Endothelial cell of umbilical vein (primary cell): ENCODE data around the gene ATRNL1. TPM values are rescaled to one million over a fixed set of nuclear protein-coding genes. Genes with fewer than 3 reads are reported as not detected.

Experiments used
- BruUV-seq: library from RNA; stranded (reverse); fragments of 400-500 nt; replicated peaks from 2 replicates; lab custom pipeline; 2021; lab: Mats Ljungman, UMichigan
- CTCF ChIA-PET: fragments of 300-600, 350-600 bp; sonication (Branson Sonifier 250); formaldehyde crosslinking; loops from one replicate; lab custom pipeline; 2021; ENCODE audit warnings: antibody characterized with exemption, inconsistent platforms; lab: Charles Lee
- POLR2A ChIA-PET: fragments of 300-600, 350-600 bp; sonication (Branson Sonifier 250); formaldehyde crosslinking; loops from one replicate; lab custom pipeline; 2021; ENCODE audit warnings: antibody characterized with exemption, inconsistent platforms; lab: Charles Lee
- DNase-seq: peaks from one replicate; pipeline ENCODE4 v3.0.0-alpha.2; 2011; ENCODE audit warnings: low read depth, low spot score
- FAIRE-seq: peaks from 2 replicates; lab custom pipeline; 2011; peaks lifted over from hg19 to GRCh38; lab: Jason Lieb, UNC
- H2AFZ ChIP-seq: 2 replicates; pipeline ENCODE4 v1.6.0; 2012; ENCODE audit warnings: low read depth, low read length, control low read depth, inconsistent platforms
- H3K27ac ChIP-seq: 2 replicates; pipeline ENCODE4 v1.5.1; 2011; ENCODE audit warnings: low read depth, mild to moderate bottlenecking, control low read depth, low read length, moderate library complexity; ENCODE audit not compliant: insufficient read depth
- H3K27me3 ChIP-seq, 2 experiments: 2 replicates each; pipeline versions ENCODE4 v1.6.0 to v1.6.1; 2011; ENCODE audit warnings: low read length in 2 of 2, mixed read lengths in 1 of 2; ENCODE audit not compliant: control insufficient read depth in 2 of 2, insufficient read depth in 2 of 2
- H3K36me3 ChIP-seq, 2 experiments: 2 replicates in 1 of 2; 3 replicates in 1 of 2; pipeline ENCODE4 v1.5.1; 2011; ENCODE audit warnings: low read length in 2 of 2, mild to moderate bottlenecking in 1 of 2, moderate library complexity in 1 of 2; ENCODE audit not compliant: control insufficient read depth in 2 of 2, insufficient read depth in 2 of 2; ENCODE audit errors: extremely low read depth in 1 of 2
- H3K4me1 ChIP-seq: 3 replicates; pipeline ENCODE4 v1.5.1; 2011; ENCODE audit warnings: mild to moderate bottlenecking, low read length; ENCODE audit not compliant: control insufficient read depth, insufficient read depth; ENCODE audit errors: extremely low read depth
- H3K4me2 ChIP-seq: 2 replicates; pipeline ENCODE4 v1.6.1; 2011; ENCODE audit warnings: low read length, control low read depth, mixed read lengths; ENCODE audit not compliant: insufficient read depth
- H3K4me3 ChIP-seq, 3 experiments: fragments of 200-600 bp in 1 of 3; sonication (generic), shearing (Covaris generic) in 1 of 3; replicated peaks in 1 of 3; 2 replicates each; pipeline ENCODE4 v1.5.1; 2011 to 2016; ENCODE audit warnings: control low read depth in 3 of 3, low read length in 3 of 3, mild to moderate bottlenecking in 2 of 3, inconsistent platforms in 1 of 3, low read depth in 1 of 3, moderate library complexity in 1 of 3; ENCODE audit not compliant: insufficient read depth in 1 of 3
- H3K79me2 ChIP-seq: 2 replicates; pipeline ENCODE4 v1.6.0; 2012; ENCODE audit warnings: low read length, inconsistent platforms; ENCODE audit not compliant: control insufficient read depth, insufficient read depth
- H3K9ac ChIP-seq: replicated peaks from 2 replicates; pipeline ENCODE3; 2011; ENCODE audit warnings: low read length, control low read depth; ENCODE audit not compliant: insufficient read depth; ENCODE audit errors: extremely low read depth
- H3K9me1 ChIP-seq: replicated peaks from 3 replicates; pipeline ENCODE4 v1.6.0; 2011; ENCODE audit warnings: mild to moderate bottlenecking, low read length; ENCODE audit not compliant: control insufficient read depth, insufficient read depth; ENCODE audit errors: extremely low read depth
- H3K9me3 ChIP-seq: replicated peaks from 2 replicates; pipeline ENCODE4 v1.5.1; 2012; ENCODE audit warnings: low read length, inconsistent platforms; ENCODE audit not compliant: control insufficient read depth, insufficient read depth
- H4K20me1 ChIP-seq: replicated peaks from 2 replicates; pipeline ENCODE3; 2011; ENCODE audit warnings: mild to moderate bottlenecking, low read length; ENCODE audit not compliant: control insufficient read depth, insufficient read depth; ENCODE audit errors: extremely low read depth
- EZH2 ChIP-seq: IDR thresholded peaks from 2 replicates; pipeline ENCODE4 v1.6.1; 2012; ENCODE audit warnings: borderline replicate concordance, low read depth, mild to moderate bottlenecking, moderate library complexity, low read length, inconsistent platforms; ENCODE audit not compliant: severe bottlenecking
- FOS ChIP-seq: IDR thresholded peaks from 2 replicates; pipeline ENCODE4 v1.6.1; 2011; ENCODE audit warnings: mild to moderate bottlenecking, low read length, moderate library complexity, borderline replicate concordance; ENCODE audit not compliant: insufficient read depth
- GATA2 ChIP-seq: IDR thresholded peaks from 2 replicates; pipeline ENCODE4 v1.7.0; 2011; ENCODE audit warnings: low read depth, mild to moderate bottlenecking, moderate library complexity, mixed read lengths, low read length; ENCODE audit not compliant: insufficient read length, insufficient read depth
- JUN ChIP-seq: IDR thresholded peaks from 2 replicates; pipeline ENCODE4 v1.6.1; 2011; ENCODE audit warnings: borderline replicate concordance, low read depth; ENCODE audit not compliant: insufficient read length, insufficient read depth
- MYC ChIP-seq: IDR thresholded peaks from one replicate; pipeline ENCODE4 v1.6.1; 2011; ENCODE audit warnings: mild to moderate bottlenecking, low read depth, low read length
- POLR2A ChIP-seq: IDR thresholded peaks from 2 replicates; pipeline ENCODE4 v1.6.1; 2012; ENCODE audit warnings: low read depth, mild to moderate bottlenecking, control low read depth, low read length
- POLR2AphosphoS5 ChIP-seq: IDR thresholded peaks from 2 replicates; pipeline ENCODE4 v1.6.1; 2012; ENCODE audit warnings: low read depth, mild to moderate bottlenecking, control low read depth, low read length, moderate library complexity; ENCODE audit not compliant: insufficient read depth
- dilution Hi-C: fragments of 300-500 bp; cut with MboI; formaldehyde crosslinking; loops from one replicate; pipeline ENCODE4 v1.15.0; 2019; ENCODE audit warnings: low sequenced_read_pairs; ENCODE audit not compliant: extremely low pct_ligation_motif_present
- intact Hi-C: fragments of 100-400 bp; cut with micrococcal nuclease; formaldehyde crosslinking; loops from one replicate; pipeline ENCODE4 v1.10.0; 2022
- polyA plus RNA-seq, 4 experiments: library from polyadenylated mRNA; depleted of rRNA in 3 of 4; stranded (reverse) in 3 of 4; unstranded in 1 of 4; fragments of >200 nt; gene quantifications; 2 replicates each; pipeline versions ENCODE4 v1.2.1 to v1.2.3, GENCODE V29; 2011 to 2012; ENCODE audit warnings: missing spikeins in 1 of 4
- total RNA-seq: library from RNA; stranded (reverse); gene quantifications from 2 replicates; pipeline ENCODE4 v1.2.3, GENCODE V29; 2021
- TF ChIP-seq, protein P1 (sequence below): IDR thresholded peaks from 2 replicates; pipeline ENCODE4 v1.6.1; 2011; ENCODE audit not compliant: insufficient read depth, insufficient read length
- TF ChIP-seq, protein P2 (sequence below), 2 donors: IDR thresholded peaks; 1 replicate in 1 of 2; 2 replicates in 1 of 2; pipeline ENCODE4 v1.5.1; 2011; ENCODE audit warnings: low read length in 2 of 2, mild to moderate bottlenecking in 2 of 2, moderate library complexity in 2 of 2, control low read depth in 1 of 2, inconsistent platforms in 1 of 2, low read depth in 1 of 2; ENCODE audit not compliant: insufficient read depth in 1 of 2; ENCODE audit errors: extremely low read depth in 1 of 2

Gene ATRNL1
- total and polyA plus RNA-seq, 2 donors (not counting 3 experiments of a cell fraction or from before 2014, with no cell fraction given) = not detected

DNA sequence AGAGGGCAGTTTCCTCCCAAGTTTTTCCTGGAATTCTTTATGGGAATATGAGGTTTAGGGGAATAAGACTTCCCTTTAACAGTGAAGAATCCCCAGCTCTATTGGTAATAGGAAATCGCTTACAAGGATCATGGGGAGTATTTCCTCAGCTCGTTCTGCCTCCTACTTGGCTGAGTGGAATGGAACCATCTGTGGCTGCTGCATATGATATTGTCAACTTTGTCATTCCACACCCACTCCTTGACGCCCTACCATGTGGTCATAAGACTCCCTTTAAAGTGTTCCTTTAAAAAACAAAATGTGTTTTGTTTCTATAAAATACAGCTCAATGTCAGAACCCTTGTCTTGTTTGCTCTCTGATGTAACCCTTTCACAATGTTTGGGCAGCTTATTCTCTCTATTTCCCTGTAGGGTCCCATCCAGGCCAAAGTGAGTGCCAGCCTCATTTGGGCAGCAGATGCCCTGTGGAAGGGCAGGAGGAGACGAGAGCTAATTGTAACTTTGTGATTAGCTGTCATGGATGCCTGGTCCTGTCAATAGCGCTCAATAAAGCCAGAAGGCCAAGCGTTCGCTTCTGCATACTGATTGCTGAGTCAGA lies 33.8 kb upstream of the ATRNL1 start:
- POLR2A ChIA-PET = no interaction called here
- H3K27me3 ChIP-seq = peaks cover 0 to 2% of the 10 kb centered on the region in 2 experiments

More for the DNA sequence above, 33.8 kb upstream of the ATRNL1 start:
- intact Hi-C loops = no loop called here
- H4K20me1 ChIP-seq = no peaks in the 10 kb centered on the region
- FAIRE-seq = no peak
- no peak overlapping the region for H3K9ac ChIP-seq
- no TSS peak for BruUV-seq
- TF ChIP-seq GATA2 = no peak
- no peak for TF ChIP-seq JUN
- TF ChIP-seq, protein P1, sequence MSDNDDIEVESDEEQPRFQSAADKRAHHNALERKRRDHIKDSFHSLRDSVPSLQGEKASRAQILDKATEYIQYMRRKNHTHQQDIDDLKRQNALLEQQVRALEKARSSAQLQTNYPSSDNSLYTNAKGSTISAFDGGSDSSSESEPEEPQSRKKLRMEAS = no peak
- no peak for TF ChIP-seq POLR2A
- no peak for TF ChIP-seq MYC
- TF ChIP-seq, protein P2, sequence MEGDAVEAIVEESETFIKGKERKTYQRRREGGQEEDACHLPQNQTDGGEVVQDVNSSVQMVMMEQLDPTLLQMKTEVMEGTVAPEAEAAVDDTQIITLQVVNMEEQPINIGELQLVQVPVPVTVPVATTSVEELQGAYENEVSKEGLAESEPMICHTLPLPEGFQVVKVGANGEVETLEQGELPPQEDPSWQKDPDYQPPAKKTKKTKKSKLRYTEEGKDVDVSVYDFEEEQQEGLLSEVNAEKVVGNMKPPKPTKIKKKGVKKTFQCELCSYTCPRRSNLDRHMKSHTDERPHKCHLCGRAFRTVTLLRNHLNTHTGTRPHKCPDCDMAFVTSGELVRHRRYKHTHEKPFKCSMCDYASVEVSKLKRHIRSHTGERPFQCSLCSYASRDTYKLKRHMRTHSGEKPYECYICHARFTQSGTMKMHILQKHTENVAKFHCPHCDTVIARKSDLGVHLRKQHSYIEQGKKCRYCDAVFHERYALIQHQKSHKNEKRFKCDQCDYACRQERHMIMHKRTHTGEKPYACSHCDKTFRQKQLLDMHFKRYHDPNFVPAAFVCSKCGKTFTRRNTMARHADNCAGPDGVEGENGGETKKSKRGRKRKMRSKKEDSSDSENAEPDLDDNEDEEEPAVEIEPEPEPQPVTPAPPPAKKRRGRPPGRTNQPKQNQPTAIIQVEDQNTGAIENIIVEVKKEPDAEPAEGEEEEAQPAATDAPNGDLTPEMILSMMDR (IDR thresholded peaks at IDR 0.05; ENCODE audit: extremely low read depth in 1 of 2, insufficient read depth in 1 of 2, low read depth in 1 of 2, low read length in 2 of 2) = no peak
- TF ChIP-seq FOS = no peak
- no peak for TF ChIP-seq POLR2AphosphoS5
- no peak for TF ChIP-seq EZH2
- CTCF ChIA-PET = interaction anchor here (0.6 kb wide), 1 partner anchor 205 kb away, joined by 3 read pairs; no protein-coding TSS in a partner anchor
- no peaks in the 10 kb centered on the region for H3K9me3 ChIP-seq
- dilution Hi-C loops = no loop called here
- no peaks in the 10 kb centered on the region for H3K4me1 ChIP-seq
- H3K9me1 ChIP-seq = no peaks in the 10 kb centered on the region
- H3K4me3 ChIP-seq = no peak overlapping the region
- no peak overlapping the region for H3K4me2 ChIP-seq
- DNase-seq = no peak
- no peaks in the 10 kb centered on the region for H3K36me3 ChIP-seq
- no peak overlapping the region for H2AFZ ChIP-seq
- no peaks in the 10 kb centered on the region for H3K79me2 ChIP-seq
- no peak overlapping the region for H3K27ac ChIP-seq
